Choroid plexus epithelial cell (primary cell): Measurements from ENCODE around the gene VWDE.
"Not testable (repeated sequence)": the region's sequence is repeated elsewhere in the genome, so short reads cannot be mapped to it uniquely, and the experiment has no call there.

Source experiments
- DNase-seq: peaks from one replicate; pipeline ENCODE4 v3.0.0-alpha.2; 2010; ENCODE audit warnings: low read depth
- H3K4me3 ChIP-seq: 2 replicates; pipeline ENCODE4 v1.5.1; 2011; ENCODE audit warnings: low read depth, mild to moderate bottlenecking, control low read depth, low read length, moderate library complexity
- TF ChIP-seq, protein P1 (sequence below): conservative IDR thresholded peaks from 2 replicates; pipeline ENCODE4 v1.5.1; 2011; ENCODE audit warnings: low read depth, mild to moderate bottlenecking, control low read depth, inconsistent platforms, low read length, moderate library complexity

VWDE gene

DNA sequence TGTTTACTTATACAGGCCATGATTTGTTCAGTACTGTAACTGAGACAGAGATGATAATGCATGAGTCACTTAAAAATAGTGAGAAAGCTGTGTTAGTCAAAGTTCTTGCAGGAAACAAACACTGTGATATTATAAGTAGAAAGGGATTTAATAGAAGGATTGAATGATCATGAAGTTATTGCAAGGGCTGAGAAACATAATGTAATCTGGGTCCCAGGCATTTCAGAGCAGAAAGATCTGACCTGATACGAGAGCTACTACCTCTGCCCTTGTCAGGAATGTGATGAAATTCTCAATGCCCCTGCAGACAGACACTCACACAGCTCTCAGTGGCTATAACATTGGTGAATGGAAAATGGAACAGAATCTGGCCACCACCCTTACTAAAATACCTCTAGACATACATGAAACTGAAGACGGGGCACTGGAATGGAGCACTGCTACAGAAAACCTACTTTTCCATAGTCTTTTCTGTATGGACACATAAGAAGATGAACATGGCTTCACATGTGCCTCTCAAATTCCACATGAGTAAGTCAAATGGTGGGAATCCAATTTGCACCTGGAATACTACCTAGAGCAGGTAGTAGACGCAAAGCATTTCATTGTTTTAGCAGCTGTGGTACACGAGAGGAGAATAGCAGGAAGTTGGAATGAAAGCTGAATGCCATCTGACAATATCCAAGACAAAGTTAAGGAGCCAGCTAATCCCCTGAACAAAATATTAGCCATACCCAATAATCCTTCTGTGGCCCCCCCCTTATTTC is 19.1 kb upstream of the VWDE start:
- H3K4me3 ChIP-seq, result no peak overlapping the region
- TF ChIP-seq, protein P1, sequence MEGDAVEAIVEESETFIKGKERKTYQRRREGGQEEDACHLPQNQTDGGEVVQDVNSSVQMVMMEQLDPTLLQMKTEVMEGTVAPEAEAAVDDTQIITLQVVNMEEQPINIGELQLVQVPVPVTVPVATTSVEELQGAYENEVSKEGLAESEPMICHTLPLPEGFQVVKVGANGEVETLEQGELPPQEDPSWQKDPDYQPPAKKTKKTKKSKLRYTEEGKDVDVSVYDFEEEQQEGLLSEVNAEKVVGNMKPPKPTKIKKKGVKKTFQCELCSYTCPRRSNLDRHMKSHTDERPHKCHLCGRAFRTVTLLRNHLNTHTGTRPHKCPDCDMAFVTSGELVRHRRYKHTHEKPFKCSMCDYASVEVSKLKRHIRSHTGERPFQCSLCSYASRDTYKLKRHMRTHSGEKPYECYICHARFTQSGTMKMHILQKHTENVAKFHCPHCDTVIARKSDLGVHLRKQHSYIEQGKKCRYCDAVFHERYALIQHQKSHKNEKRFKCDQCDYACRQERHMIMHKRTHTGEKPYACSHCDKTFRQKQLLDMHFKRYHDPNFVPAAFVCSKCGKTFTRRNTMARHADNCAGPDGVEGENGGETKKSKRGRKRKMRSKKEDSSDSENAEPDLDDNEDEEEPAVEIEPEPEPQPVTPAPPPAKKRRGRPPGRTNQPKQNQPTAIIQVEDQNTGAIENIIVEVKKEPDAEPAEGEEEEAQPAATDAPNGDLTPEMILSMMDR, result no peak
- peak; percentile 41 for DNase-seq

DNA sequence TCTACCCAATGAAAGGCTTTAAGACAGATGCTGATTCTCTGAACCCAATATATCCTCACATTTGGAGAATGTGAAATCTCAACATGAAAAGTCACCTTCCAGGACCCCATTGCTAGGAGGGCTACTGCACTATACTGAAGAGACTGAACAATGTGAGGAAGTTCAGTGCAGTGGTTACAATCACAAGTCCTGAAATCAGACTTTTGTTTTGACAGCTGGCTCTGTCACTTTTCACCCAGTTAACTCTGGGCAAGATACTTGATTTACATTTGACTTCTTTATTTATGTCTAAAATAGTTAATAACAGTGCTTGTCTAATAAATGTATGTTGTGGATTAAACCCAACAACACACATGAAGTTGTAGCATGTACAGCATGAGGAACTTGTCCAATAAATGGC is 14.8 kb upstream of the VWDE start:
- no peak overlapping the region for H3K4me3 ChIP-seq
- DNase-seq, result no peak
- TF ChIP-seq, protein P1, result no peak

DNA sequence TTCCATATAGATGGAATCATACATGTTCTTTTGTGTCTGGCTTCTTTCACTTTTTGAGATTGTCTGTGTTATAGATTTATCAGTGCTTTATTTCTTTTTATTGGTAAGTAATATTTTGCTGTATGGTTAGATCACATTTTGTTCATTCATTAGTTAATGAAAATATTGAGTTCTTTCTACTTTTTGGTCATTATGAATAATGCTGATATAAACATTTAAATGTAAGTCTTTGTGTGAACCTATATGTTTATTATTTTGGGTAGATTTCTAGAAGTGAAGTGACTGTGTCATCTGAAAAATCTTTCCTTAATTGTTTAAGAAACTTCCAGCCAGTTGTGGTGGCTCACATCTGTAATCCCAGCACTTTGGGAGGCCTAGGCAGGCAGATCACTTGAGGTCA is 11.4 kb upstream of the VWDE start:
- H3K4me3 ChIP-seq, result no peak overlapping the region
- no peak for DNase-seq
- TF ChIP-seq, protein P1, result no peak

DNA sequence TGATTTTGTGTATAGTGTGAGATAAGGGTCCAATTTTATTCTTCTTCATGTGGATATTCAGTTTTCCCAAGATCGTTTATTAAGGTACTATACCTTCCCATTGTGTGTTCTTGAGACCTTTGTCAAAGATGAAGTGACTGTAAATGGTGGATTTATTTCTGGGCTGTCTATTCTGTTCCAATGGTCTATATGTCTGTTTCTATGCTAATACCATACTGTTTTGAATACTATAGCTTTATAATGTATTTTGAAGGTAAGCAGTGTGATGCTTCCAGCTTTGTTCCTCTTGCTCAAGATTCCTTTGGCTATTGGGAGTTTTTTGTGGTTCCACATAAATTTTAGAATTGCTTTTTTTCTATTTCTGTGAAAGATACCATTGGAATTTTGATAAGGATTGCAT is 8.7 kb upstream of the VWDE start:
- TF ChIP-seq, protein P1, result no peak
- DNase-seq, result no peak
- H3K4me3 ChIP-seq, result no peak overlapping the region

DNA sequence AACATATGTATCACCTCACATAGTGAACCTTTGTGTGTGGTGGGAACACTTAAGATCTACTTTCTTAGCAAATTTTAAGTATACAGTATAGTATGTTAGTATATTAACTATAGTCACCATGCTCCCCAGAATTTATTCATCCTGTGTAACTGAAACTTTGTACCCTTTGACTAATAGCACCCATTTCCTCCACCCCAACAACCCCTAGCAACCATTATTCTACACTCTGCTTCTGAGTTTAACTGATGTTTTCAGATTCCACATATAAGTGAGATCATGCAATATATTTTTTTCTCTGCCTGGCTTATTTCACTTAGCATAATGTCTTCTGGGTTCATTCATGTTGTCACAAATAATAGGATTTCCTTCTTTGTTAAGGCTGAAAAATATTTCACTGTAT is 6.9 kb upstream of the VWDE start:
- TF ChIP-seq, protein P1, result no peak
- H3K4me3 ChIP-seq, result no peak overlapping the region
- DNase-seq, result no peak

DNA sequence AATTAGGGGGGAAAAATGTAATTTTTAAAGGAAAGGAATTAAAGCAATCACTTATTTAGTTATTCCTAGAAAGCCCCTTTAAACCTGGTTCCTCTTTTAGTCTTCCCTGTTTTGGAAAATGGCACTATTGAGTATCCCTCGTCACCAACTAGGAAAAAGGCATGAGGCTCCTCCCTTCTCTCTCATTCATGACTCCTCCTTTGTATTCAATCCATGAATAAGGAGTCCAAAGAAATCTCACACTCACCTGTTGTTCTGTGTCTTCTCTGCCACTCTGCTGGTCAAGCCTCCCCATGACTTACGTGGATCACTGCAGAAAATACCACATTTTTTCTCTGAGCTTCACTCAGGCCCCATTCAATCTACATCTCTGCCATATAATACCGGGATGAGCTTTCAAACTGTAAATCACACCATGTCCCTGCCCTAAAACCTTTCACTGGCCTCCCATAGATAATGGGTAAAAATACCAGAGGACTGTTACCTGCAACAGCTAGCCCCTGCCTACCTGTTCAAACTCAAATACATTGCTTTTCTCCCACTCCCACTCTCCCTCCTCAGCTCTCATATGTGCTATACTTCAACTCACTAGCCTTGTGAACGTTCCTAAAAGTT is 5.5 kb upstream of the VWDE start:
- DNase-seq, result no peak
- TF ChIP-seq, protein P1, result no peak

DNA sequence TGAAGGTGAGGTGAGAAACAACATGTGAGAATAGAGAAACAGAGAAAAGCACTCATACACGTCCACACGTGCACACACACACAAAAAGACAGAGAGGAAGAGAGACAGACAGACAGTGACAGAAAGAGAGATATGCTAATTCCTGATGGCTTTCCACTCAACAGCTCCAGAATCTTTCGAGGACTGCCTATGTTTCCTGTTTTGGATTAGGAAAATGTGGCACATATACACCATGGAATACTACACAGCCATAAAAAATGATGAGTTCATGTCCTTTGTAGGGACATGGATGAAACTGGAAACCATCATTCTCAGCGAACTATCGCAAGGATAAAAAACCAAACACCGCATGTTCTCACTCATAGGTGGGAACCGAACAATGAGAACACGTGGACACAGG is 4.0 kb upstream of the VWDE start:
- not testable (repeated sequence) for DNase-seq, H3K4me3 ChIP-seq

More for the DNA sequence above, 5.5 kb upstream of the VWDE start:
- no peak overlapping the region for H3K4me3 ChIP-seq
